Panc1 (cell line): ENCODE data around the gene ARG2. TPM values are rescaled to one million over a fixed set of nuclear protein-coding genes. Genes with fewer than 3 reads are reported as not detected.

Experiments
- ATAC-seq: fragments of 200-7000 bp; cut with Tn5 transposase; 2 replicates; pipeline ENCODE4 v1.9.1; 2020; ENCODE audit warnings: mild to moderate bottlenecking, moderate library complexity
- BruUV-seq: library from RNA; stranded (reverse); fragments of 400-500 nt; replicated peaks from 2 replicates; lab custom pipeline; 2021; lab: Mats Ljungman, UMichigan
- CTCF ChIA-PET: fragments of 300-600 bp; sonication (Branson Sonifier 250); formaldehyde crosslinking; loops from one replicate; lab custom pipeline; 2022; ENCODE audit warnings: antibody characterized with exemption; lab: Charles Lee
- POLR2A ChIA-PET: fragments of 300-600 bp; sonication (Branson Sonifier 250); formaldehyde crosslinking; loops from one replicate; lab custom pipeline; 2022; ENCODE audit warnings: antibody characterized with exemption; lab: Charles Lee
- DNase-seq: peaks from one replicate; pipeline ENCODE4 v3.0.0-alpha.2; 2010; ENCODE audit warnings: low read depth, low spot score
- H3K27ac ChIP-seq: 2 replicates; pipeline ENCODE4 v1.5.1; 2011; ENCODE audit warnings: mild to moderate bottlenecking, low read length, inconsistent platforms
- H3K27me3 ChIP-seq: fragments of 200-500 bp; sonication (Bioruptor generic); 2 replicates; pipeline ENCODE4 v1.6.0; 2014; ENCODE audit warnings: low read length, inconsistent platforms; ENCODE audit not compliant: control insufficient read depth, insufficient read depth
- H3K36me3 ChIP-seq: fragments of 200-500 bp; sonication (Bioruptor generic); 2 replicates; pipeline ENCODE4 v1.5.1; 2014; ENCODE audit warnings: inconsistent platforms, mild to moderate bottlenecking, low read length, moderate library complexity; ENCODE audit not compliant: control insufficient read depth, insufficient read depth
- H3K4me1 ChIP-seq: 2 replicates; pipeline ENCODE4 v1.5.1; 2011; ENCODE audit warnings: inconsistent platforms, mild to moderate bottlenecking, low read length, moderate library complexity; ENCODE audit not compliant: control insufficient read depth, insufficient read depth
- H3K4me3 ChIP-seq, 2 experiments: 2 replicates each; pipeline ENCODE4 v1.5.1; 2011 to 2012; ENCODE audit warnings: low read depth in 2 of 2, low read length in 2 of 2, mild to moderate bottlenecking in 2 of 2, inconsistent platforms in 1 of 2, moderate library complexity in 1 of 2
- H3K9me3 ChIP-seq: fragments of 200-500 bp; sonication (Bioruptor generic); 2 replicates; pipeline ENCODE4 v1.5.1; 2014; ENCODE audit warnings: low read depth, mild to moderate bottlenecking, inconsistent platforms, low read length, moderate library complexity; ENCODE audit not compliant: control insufficient read depth, insufficient read depth
- POLR2AphosphoS5 ChIP-seq: IDR thresholded peaks from 2 replicates; pipeline ENCODE4 v1.6.1; 2012; ENCODE audit warnings: mild to moderate bottlenecking, low read depth, low read length, moderate library complexity
- SIN3A ChIP-seq: IDR thresholded peaks from 2 replicates; pipeline ENCODE4 v1.6.1; 2012; ENCODE audit warnings: low read depth, mild to moderate bottlenecking, low read length, moderate library complexity, borderline replicate concordance; ENCODE audit not compliant: insufficient read depth
- TCF7L2 ChIP-seq: IDR thresholded peaks from 2 replicates; pipeline ENCODE4 v1.6.1; 2011; ENCODE audit warnings: mild to moderate bottlenecking, low read depth, low read length, inconsistent platforms
- in situ Hi-C: cut with HindIII; loops from 2 replicates; pipeline ENCODE4 v1.10.0; 2016; ENCODE audit warnings: low sequenced_read_pairs, low pct_unique_long_range_greater_than_20kb
- intact Hi-C: fragments of 100-400 bp; cut with micrococcal nuclease; formaldehyde crosslinking; loops from one replicate; pipeline ENCODE4 v1.10.0; 2022; ENCODE audit not compliant: unreplicated experiment
- total RNA-seq: library from RNA; stranded (reverse); gene quantifications from one replicate; pipeline ENCODE4 v1.2.1, GENCODE V29; 2021; ENCODE audit not compliant: unreplicated experiment
- TF ChIP-seq, protein P1 (sequence below): fragments of 450-650 bp; IDR thresholded peaks from 2 replicates; pipeline ENCODE4 v1.5.1; 2017; ENCODE audit warnings: mild to moderate bottlenecking
- TF ChIP-seq, protein P2 (sequence below), 2 experiments: IDR thresholded peaks; 2 replicates each; pipeline ENCODE4 v1.6.1; 2011 to 2012; ENCODE audit warnings: low read depth in 2 of 2, control low read depth in 1 of 2, low read length in 1 of 2, mild to moderate bottlenecking in 1 of 2, moderate library complexity in 1 of 2; ENCODE audit not compliant: insufficient read depth in 1 of 2

The ARG2 gene
- total RNA-seq, 1 experiment from 2014 or later: 1.1 TPM

DNA sequence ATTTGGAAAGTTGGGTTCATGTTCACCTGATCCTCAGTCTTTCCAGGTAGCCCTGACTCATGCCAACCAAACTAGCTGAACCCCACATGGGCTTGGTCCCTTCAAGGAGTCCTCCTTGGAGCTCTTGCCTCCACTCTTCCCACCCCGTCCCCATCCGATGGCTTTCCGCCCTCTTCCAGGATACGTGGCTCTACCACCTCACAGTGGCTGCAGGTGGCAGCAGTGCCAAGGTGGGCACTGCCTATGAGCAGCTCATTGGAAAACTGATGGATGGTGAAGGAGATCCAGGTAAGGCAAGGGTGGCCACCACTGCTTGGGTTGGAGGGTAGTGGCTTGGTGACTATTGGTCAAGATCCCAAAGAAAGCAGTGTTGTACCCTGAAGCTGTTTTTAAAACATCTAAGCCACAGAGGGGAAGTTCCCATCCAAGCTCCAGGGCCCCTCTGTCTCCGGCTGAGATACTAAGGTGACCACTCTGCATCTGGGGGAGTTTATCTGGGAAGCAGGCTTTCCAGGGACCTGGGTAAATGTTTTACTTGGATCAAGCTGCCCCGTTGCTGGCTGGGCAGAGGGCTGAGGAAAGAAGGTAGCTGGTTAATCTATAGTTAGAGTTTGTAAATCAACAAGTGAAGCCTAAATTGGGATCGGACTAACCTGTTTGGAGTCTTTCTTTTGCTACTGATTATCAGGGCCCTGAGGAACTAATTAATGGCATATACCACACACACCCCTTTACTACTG lies 43.3 kb upstream of the ARG2 start:
- Histone ChIP-seq H3K9me3 (no peaks in the 10 kb centered on the region), H3K27ac (no peak overlapping the region), H3K4me1 (no peaks in the 10 kb centered on the region), H3K27me3 (no peaks in the 10 kb centered on the region), H3K36me3 (no peaks in the 10 kb centered on the region), H3K4me3 (no peak overlapping the region)
- ATAC-seq (no peak), DNase-seq (no peak)
- TF ChIP-seq SIN3A: no peak
- TF ChIP-seq TCF7L2: no peak
- TF ChIP-seq, protein P1, sequence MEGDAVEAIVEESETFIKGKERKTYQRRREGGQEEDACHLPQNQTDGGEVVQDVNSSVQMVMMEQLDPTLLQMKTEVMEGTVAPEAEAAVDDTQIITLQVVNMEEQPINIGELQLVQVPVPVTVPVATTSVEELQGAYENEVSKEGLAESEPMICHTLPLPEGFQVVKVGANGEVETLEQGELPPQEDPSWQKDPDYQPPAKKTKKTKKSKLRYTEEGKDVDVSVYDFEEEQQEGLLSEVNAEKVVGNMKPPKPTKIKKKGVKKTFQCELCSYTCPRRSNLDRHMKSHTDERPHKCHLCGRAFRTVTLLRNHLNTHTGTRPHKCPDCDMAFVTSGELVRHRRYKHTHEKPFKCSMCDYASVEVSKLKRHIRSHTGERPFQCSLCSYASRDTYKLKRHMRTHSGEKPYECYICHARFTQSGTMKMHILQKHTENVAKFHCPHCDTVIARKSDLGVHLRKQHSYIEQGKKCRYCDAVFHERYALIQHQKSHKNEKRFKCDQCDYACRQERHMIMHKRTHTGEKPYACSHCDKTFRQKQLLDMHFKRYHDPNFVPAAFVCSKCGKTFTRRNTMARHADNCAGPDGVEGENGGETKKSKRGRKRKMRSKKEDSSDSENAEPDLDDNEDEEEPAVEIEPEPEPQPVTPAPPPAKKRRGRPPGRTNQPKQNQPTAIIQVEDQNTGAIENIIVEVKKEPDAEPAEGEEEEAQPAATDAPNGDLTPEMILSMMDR: no peak
- TF ChIP-seq, protein P2, sequence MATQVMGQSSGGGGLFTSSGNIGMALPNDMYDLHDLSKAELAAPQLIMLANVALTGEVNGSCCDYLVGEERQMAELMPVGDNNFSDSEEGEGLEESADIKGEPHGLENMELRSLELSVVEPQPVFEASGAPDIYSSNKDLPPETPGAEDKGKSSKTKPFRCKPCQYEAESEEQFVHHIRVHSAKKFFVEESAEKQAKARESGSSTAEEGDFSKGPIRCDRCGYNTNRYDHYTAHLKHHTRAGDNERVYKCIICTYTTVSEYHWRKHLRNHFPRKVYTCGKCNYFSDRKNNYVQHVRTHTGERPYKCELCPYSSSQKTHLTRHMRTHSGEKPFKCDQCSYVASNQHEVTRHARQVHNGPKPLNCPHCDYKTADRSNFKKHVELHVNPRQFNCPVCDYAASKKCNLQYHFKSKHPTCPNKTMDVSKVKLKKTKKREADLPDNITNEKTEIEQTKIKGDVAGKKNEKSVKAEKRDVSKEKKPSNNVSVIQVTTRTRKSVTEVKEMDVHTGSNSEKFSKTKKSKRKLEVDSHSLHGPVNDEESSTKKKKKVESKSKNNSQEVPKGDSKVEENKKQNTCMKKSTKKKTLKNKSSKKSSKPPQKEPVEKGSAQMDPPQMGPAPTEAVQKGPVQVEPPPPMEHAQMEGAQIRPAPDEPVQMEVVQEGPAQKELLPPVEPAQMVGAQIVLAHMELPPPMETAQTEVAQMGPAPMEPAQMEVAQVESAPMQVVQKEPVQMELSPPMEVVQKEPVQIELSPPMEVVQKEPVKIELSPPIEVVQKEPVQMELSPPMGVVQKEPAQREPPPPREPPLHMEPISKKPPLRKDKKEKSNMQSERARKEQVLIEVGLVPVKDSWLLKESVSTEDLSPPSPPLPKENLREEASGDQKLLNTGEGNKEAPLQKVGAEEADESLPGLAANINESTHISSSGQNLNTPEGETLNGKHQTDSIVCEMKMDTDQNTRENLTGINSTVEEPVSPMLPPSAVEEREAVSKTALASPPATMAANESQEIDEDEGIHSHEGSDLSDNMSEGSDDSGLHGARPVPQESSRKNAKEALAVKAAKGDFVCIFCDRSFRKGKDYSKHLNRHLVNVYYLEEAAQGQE (IDR thresholded peaks at IDR 0.05; ENCODE audit: insufficient read depth in 1 of 2, low read depth in 2 of 2, low read length in 1 of 2): no peak
- TF ChIP-seq POLR2AphosphoS5: no peak
- in situ Hi-C loops (no loop called here), intact Hi-C loops (no loop called here)
- POLR2A ChIA-PET: no interaction called here
- CTCF ChIA-PET: no interaction called here
- no TSS peak for BruUV-seq

DNA sequence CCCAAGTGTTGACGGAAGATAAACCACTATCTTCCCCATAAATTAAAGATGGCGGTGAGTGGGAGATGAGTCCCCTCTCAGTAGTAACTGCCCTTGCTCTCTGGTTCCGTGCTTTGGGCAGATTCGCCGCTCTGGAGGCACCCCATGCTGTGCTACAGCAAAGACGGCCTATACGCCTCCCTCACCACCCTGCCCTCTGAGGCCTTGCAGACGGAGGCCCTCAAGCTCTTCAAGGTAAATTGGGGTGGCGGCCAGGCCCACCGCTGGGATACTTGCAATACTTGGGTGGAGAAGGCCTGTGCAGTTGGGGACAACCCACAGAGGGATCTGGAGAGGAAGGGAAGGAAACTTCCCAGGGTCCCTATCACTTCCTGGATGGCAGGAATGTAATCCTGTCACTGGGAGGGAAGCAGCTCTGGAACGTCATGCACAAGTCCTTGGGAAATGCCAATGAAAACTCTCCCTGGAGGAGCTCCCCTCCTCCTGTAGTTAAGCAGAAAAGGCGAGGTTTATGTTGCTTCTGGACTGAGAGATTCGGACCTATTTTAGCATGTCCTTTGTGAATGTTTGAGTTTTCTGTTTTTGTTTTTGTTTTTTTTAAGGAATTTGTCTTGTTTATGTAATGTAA lies 42.4 kb upstream of the ARG2 start:
- TF ChIP-seq POLR2AphosphoS5 (no peak), TCF7L2 (no peak), SIN3A (no peak)
- TF ChIP-seq, protein P2 (IDR thresholded peaks at IDR 0.05; ENCODE audit: insufficient read depth in 1 of 2, low read depth in 2 of 2, low read length in 1 of 2): no peak
- TF ChIP-seq, protein P1: no peak
- H3K4me1 ChIP-seq: no peaks in the 10 kb centered on the region
- no peaks in the 10 kb centered on the region for H3K9me3 ChIP-seq
- no peak for ATAC-seq
- intact Hi-C loops: no loop called here
- POLR2A ChIA-PET: no interaction called here
- BruUV-seq: no TSS peak
- no peak overlapping the region for H3K27ac ChIP-seq
- H3K4me3 ChIP-seq: no peak overlapping the region
- H3K36me3 ChIP-seq: no peaks in the 10 kb centered on the region
- CTCF ChIA-PET: no interaction called here
- H3K27me3 ChIP-seq: no peaks in the 10 kb centered on the region
- no peak for DNase-seq
- in situ Hi-C loops: no loop called here
